Ovary (tissue), 9 donors: ENCODE measurements around the gene HMGN3. TPM values are rescaled to one million over a fixed set of nuclear protein-coding genes. Genes with fewer than 3 reads are reported as not detected.

Experiments used
- DNase-seq, 5 donors: peaks; one replicate each; pipeline ENCODE4 v3.0.0-alpha.2; 2019 to 2020
- H3K27ac ChIP-seq, 2 donors: fragments of 200-600 bp; one replicate each; pipeline versions ENCODE4 v1.5.1 to v1.8.0; 2019 to 2022
- H3K27me3 ChIP-seq: fragments of 200-600 bp; one replicate; pipeline ENCODE4 v1.8.0; 2022
- H3K36me3 ChIP-seq: fragments of 200-600 bp; sonication (generic); one replicate; pipeline ENCODE4 v1.5.1; 2019
- H3K4me1 ChIP-seq: one replicate; pipeline ENCODE4 v1.8.1; 2013; ENCODE audit warnings: mild to moderate bottlenecking, moderate library complexity; ENCODE audit not compliant: insufficient read depth
- H3K4me3 ChIP-seq: fragments of 200-600 bp; sonication (generic); one replicate; pipeline ENCODE4 v1.5.1; 2017
- H3K9me3 ChIP-seq, 2 donors: fragments of 200-600 bp in 1 of 2; sonication (generic) in 1 of 2; one replicate each; pipeline versions ENCODE4 v1.5.1 to v1.8.1; 2013 to 2019; ENCODE audit warnings: mild to moderate bottlenecking in 1 of 2, moderate library complexity in 1 of 2
- CTCF ChIP-seq, 3 donors: fragments of 450-650 bp in 2 of 3; fragments of 200-600 bp in 1 of 3; IDR thresholded peaks; one replicate each; pipeline versions ENCODE4 v1.5.1 to v1.8.0; 2016 to 2022; ENCODE audit warnings: antibody characterized with exemption in 3 of 3, mild to moderate bottlenecking in 1 of 3
- EP300 ChIP-seq: sonication (generic); formaldehyde crosslinking; IDR thresholded peaks from one replicate; pipeline ENCODE4 v1.6.1; 2017; ENCODE audit warnings: antibody characterized with exemption
- POLR2A ChIP-seq: fragments of 450-650 bp; IDR thresholded peaks from one replicate; pipeline ENCODE4 v1.6.1; 2017; ENCODE audit warnings: antibody characterized with exemption, mild to moderate bottlenecking, moderate library complexity
- WGBS, 3 donors: extraction: QIAGEN DNeasy Blood & Tissue Kit in 1 of 3; methylation state at CpG; one replicate each; pipeline versions ENCODE4 v1.1.5 to v1.1.7; 2013 to 2017; 5-methylcytosine and 5-hydroxymethylcytosine counted together
- intact Hi-C, 4 donors: fragments of 100-400 bp; cut with DNase I; formaldehyde crosslinking; loops; one replicate each; pipeline versions ENCODE4 v1.11.0 to v1.15.1; 2022 to 2023
- polyA plus RNA-seq, 2 donors: library from polyadenylated mRNA; stranded (reverse); fragments of 200-250 nt in 1 of 2; fragments of 350-450 nt in 1 of 2; fragmentation: Illumina TruSeq in 1 of 2; extraction: RNeasy Lipid Tissue Mini Kit (QIAGEN cat#74804) in 1 of 2; gene quantifications; one replicate each; pipeline ENCODE4 v1.2.3, GENCODE V29; 2013 to 2014
- total RNA-seq, 7 donors: library from RNA; depleted of rRNA in 2 of 7; stranded (reverse); fragments of >200 nt in 2 of 7; fragmentation: NEBNext Ultra II Directional in 3 of 7; extraction: Animal tissue kit (Norgen Biotek cat#: 25700) in 3 of 7; gene quantifications; one replicate each; pipeline versions ENCODE4 v1.1.0 to v1.2.4, GENCODE V29; 2016 to 2023
- donor health status: DM: no; HTN: no; CAD: no; lungs with moderate emphysema.
- donor health status: DM: no; HTN: no; CAD: no.
- donor health status: Bipolar disorder and iron deficiency.
- donor health status: DM: yes; HTN: yes; CAD: no.
- donor health status: DM: no; HTN: no; CAD: no.
- donor health status: DM: yes; HTN: yes; CAD: no.

HMGN3 gene
- total and polyA plus RNA-seq, 9 donors: 44.7 to 140 (median 69.9) TPM

- intact Hi-C loops: no loop called here
- Histone ChIP-seq H3K27me3 (no peaks in the 10 kb centered on the region), H3K9me3 (no peaks in the 10 kb centered on the region), H3K36me3 (no peaks in the 10 kb centered on the region), H3K4me3 (no peak overlapping the region), H3K27ac (no peak overlapping the region), H3K4me1 (no peaks in the 10 kb centered on the region)
- WGBS, 3 donors: 86 to 93% (median 89%) methylated on average over 2 of the region's 2 CpGs
- DNase-seq: no peak
- TF ChIP-seq POLR2A: no peak
- no peak for TF ChIP-seq CTCF (IDR thresholded peaks at IDR 0.05)
- TF ChIP-seq EP300: no peak
Measured at GRCh38 chr6:79249136-79249535, 14.7 kb upstream of the HMGN3 start.

GRCh38 chr6:79246891-79247290 lies 12.4 kb upstream of the HMGN3 start:
- DNase-seq: no peak
- Histone ChIP-seq H3K4me3 (no peak overlapping the region), H3K27ac (no peak overlapping the region), H3K27me3 (no peaks in the 10 kb centered on the region), H3K4me1 (no peaks in the 10 kb centered on the region), H3K36me3 (no peaks in the 10 kb centered on the region), H3K9me3 (no peaks in the 10 kb centered on the region)
- TF ChIP-seq POLR2A (no peak), CTCF (IDR thresholded peaks at IDR 0.05) (no peak), EP300 (no peak)
- intact Hi-C loops: no loop called here

GRCh38 chr6:79241228-79241627 lies 6.7 kb upstream of the HMGN3 start:
- no peaks in the 10 kb centered on the region for H3K9me3 ChIP-seq
- H3K4me1 ChIP-seq: peaks cover 1% of the 10 kb centered on the region
- intact Hi-C loops: no loop called here
- H3K4me3 ChIP-seq: no peak overlapping the region
- no peak for DNase-seq
- H3K27ac ChIP-seq: no peak overlapping the region
- 69 to 93% (median 71%) methylated on average over 2 of the region's 2 CpGs for WGBS, 3 donors
- H3K27me3 ChIP-seq: no peaks in the 10 kb centered on the region
- no peaks in the 10 kb centered on the region for H3K36me3 ChIP-seq
- no peak for TF ChIP-seq POLR2A

GRCh38 chr6:79240509-79240908 lies 6.0 kb upstream of the HMGN3 start:
- Histone ChIP-seq H3K27me3 (no peaks in the 10 kb centered on the region), H3K36me3 (no peaks in the 10 kb centered on the region), H3K4me1 (peaks cover 1% of the 10 kb centered on the region), H3K9me3 (no peaks in the 10 kb centered on the region), H3K4me3 (no peak overlapping the region), H3K27ac (no peak overlapping the region)
- TF ChIP-seq EP300: no peak
- TF ChIP-seq POLR2A: no peak
- TF ChIP-seq CTCF (IDR thresholded peaks at IDR 0.05): no peak
- 24 to 52% (median 34%) methylated on average over 1 of the region's 1 CpG for WGBS, 3 donors
- DNase-seq: no peak
- intact Hi-C loops: no loop called here

GRCh38 chr6:79239536-79240168 lies 5.2 kb upstream of the HMGN3 start:
- no peak for TF ChIP-seq CTCF (IDR thresholded peaks at IDR 0.05)
- no peak for TF ChIP-seq POLR2A
- TF ChIP-seq EP300: no peak
- DNase-seq: no peak
- 27 to 41% (median 28%) methylated on average over 6 of the region's 6 CpGs for WGBS, 3 donors
- peaks cover 1% of the 10 kb centered on the region for H3K4me1 ChIP-seq
- no peak overlapping the region for H3K27ac ChIP-seq
- no peaks in the 10 kb centered on the region for H3K9me3 ChIP-seq
- H3K27me3 ChIP-seq: no peaks in the 10 kb centered on the region
- H3K36me3 ChIP-seq: no peaks in the 10 kb centered on the region
- no peak overlapping the region for H3K4me3 ChIP-seq
- intact Hi-C loops: loop anchor here in 1 of 4 donors (2.0 kb wide), 1 partner anchor 283 kb away; no protein-coding TSS in a partner anchor
